SH-SY5Y (cell line): ENCODE data around the gene CRACDL.

Experiments used
- GATA2 ChIP-seq: IDR thresholded peaks from 2 replicates; pipeline ENCODE4 v1.6.1; 2011; ENCODE audit warnings: mild to moderate bottlenecking, low read depth, low read length
- GATA3 ChIP-seq: IDR thresholded peaks from 2 replicates; pipeline ENCODE4 v1.6.1; 2011; ENCODE audit warnings: low read depth, mild to moderate bottlenecking, low read length, moderate library complexity

DNA sequence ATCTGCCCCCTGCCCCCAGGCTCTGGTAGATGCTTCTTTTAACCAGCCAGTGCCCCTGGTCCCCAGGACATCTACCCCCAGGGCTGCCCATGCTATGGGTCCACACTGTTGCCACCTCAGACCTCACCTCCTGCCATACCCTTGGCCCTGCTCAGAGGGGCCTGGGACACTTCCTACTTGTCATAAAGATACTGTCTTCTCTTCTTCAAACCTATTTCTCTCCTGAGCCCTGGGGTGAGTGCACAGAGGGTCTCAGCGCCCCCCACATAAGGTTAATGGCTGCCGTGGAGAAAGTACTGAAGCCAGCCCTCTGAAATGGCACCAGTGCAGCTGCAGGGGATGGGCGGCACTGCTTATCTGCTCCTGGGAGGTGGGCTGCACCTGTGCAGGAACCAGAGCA lies 127.5 kb downstream of the CRACDL start:
- TF ChIP-seq GATA2 (no peak), GATA3 (no peak)
